ENCODE measurements around the gene LMF2. TPM values are rescaled to one million over a fixed set of nuclear protein-coding genes. Genes with fewer than 3 reads are reported as not detected.
A peak's percentile ranks its signal among the peaks of the same experiment; 100 is the strongest.

Gene LMF2, protein sequence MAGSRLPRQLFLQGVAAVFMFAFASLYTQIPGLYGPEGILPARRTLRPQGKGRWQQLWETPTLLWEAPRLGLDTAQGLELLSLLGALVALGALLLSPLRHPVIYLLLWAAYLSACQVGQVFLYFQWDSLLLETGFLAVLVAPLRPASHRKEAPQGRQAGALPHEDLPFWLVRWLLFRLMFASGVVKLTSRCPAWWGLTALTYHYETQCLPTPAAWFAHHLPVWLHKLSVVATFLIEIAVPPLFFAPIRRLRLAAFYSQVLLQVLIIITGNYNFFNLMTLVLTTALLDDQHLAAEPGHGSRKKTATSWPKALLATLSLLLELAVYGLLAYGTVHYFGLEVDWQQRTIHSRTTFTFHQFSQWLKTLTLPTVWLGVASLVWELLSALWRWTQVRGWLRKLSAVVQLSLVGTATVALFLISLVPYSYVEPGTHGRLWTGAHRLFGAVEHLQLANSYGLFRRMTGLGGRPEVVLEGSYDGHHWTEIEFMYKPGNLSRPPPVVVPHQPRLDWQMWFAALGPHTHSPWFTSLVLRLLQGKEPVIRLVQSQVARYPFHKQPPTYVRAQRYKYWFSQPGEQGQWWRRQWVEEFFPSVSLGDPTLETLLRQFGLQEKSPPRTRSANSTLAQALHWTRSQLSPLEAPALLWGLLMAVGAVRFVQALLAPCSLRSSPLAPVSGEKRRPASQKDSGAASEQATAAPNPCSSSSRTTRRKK
- 84.9 TPM for polyA plus RNA-seq (2013, experiment 1 of 2; ENCODE audit: insufficient read length)
- 77.3 TPM for polyA plus RNA-seq (2013, experiment 2 of 2; ENCODE audit: insufficient read length)

DNA sequence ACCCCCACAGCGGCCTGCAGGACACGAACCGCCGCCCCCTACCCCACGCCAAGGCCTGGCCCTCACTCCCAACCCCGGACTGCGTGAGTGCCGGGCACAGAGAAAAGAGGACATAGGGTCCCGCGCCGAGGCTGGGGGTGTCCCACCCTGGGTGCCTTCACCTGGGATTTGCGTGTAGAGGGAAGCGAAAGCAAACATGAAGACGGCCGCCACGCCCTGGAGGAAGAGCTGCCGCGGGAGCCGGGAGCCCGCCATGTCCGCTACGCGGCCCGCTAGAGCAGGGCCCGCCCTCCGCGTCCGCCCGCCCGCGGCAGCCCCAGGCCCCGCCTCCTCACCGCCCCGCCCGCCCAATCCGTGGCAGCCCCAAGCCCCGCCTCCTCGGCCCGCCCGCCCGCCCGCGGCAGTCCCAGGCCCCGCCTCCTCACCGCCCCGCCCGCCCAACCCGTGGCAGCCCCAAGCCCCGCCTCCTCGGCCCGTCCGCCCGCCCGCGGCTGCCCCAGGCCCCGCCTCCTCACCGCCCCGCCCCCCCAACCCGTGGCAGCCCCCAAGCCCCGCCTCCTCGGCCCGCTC is at the start of gene LMF2:
LMF2 (minus strand) TSS at position 282 of the 570 bp plus-strand sequence; CDS start at position 255, 27 bp downstream.
- DNase-seq = no peak

DNA sequence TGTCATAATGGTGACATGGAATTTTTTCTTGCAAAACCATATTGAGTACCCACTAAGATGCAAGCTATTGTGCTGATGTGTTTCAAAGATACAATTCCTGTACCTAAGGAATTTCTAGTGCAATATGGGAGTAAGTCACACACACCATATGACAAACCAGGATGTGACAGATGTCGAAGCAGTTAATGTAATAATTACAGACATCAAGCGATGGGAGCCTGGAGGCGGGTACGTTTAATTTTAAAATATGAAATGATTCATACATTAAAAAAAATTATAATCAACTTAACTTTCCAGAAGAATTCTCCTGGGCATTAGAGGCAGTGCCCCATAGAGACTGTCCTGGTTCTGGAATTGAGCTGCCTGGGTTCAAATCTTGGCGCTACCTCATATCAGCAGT is 49.2 kb upstream of the LMF2 start:
- DNase-seq = no peak

DNA sequence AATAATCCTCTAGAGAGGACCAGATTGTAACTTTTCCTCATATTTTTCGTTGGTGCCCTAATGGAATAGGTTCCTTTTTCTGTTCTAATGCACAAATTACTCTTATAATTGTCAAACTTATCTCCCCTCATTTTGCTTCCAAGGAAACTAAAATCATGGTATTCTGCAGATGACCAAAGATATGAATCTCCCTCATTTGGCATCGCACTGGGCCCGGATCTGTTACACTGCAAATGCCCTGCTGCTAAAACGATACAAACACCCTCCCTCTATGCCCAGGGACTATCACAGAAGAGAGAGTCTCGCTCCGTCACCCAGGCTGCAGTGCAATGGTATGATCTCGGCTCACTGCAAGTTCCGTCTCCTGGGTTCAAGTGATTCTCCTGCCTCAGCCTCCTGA is 45.8 kb upstream of the LMF2 start:
- DNase-seq = no peak

DNA sequence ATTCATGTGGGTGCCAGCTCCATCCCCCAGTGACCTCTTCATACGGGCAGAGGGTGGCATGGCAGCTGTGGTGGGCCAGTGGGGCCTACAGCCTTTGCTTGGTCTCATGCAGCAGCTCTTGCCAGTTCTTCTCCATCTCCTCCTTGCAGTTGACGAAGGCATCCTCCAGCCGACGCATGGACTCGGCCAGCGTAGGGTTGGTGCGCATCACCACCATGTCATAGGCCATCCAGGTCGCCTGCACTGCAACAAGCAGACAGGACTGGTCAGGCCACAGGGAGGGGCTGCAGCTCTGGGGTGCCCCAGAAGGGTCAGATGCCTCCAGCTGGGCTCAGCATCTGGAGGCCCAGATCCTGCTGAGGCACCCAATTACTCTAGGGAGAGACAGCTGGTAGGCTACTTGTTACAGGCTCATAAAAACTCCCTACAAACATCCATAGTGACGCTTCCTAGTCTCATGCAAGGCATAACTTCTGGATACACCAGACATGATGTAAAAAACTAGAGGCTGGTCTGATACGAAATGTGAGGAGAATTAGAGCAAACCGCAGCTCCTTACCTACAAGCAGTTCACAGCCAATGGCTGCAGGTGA is 43.8 kb upstream of the LMF2 start:
- DNase-seq = no peak

DNA sequence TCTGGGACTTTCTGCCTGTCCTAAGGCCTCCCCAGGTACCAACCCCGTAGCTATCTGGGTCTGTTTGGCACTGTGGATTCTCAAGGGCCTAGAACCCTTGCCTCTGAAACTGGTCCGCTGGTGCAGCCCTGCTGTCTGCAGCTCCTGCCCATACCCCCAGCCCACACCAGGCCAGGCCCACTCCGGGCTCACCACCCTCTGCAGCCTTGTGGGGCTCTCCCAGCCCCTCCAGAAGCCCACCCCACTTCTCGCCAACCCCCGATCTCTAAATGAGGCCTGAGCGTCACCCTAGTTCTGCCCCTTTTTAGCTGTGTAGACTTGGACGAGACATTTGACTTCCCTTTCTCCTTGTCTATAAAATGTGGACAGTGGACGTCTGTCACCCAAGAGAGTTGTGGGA is 42.9 kb upstream of the LMF2 start:
- no peak for DNase-seq

DNA sequence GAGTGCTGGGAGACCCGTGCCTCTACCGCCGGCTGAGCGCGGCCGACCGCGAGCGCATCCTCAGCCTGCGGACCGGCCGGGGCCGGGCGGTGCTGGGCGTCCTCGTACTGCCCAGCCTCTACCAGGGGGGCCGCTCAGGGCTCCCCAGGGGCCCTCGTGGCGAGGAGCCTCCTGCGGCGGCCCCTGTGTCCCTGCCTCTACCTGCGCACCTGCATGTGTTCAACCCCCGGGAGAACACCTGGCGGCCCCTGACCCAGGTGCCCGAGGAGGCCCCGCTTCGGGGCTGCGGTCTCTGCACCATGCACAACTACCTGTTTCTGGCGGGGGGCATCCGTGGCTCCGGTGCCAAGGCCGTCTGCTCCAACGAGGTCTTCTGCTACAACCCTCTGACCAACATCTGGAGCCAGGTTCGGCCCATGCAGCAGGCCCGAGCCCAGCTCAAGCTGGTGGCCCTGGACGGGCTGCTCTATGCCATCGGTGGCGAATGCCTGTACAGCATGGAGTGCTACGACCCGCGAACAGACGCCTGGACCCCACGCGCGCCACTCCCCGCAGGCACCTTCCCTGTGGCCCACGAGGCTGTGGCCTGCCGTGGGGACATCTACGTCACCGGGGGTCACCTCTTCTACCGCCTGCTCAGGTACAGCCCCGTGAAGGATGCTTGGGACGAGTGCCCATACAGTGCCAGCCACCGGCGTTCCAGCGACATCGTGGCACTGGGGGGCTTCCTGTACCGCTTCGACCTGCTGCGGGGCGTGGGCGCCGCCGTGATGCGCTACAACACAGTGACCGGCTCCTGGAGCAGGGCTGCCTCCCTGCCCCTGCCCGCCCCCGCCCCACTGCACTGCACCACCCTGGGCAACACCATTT is 41.7 kb upstream of the LMF2 start:
- no peak for DNase-seq

DNA sequence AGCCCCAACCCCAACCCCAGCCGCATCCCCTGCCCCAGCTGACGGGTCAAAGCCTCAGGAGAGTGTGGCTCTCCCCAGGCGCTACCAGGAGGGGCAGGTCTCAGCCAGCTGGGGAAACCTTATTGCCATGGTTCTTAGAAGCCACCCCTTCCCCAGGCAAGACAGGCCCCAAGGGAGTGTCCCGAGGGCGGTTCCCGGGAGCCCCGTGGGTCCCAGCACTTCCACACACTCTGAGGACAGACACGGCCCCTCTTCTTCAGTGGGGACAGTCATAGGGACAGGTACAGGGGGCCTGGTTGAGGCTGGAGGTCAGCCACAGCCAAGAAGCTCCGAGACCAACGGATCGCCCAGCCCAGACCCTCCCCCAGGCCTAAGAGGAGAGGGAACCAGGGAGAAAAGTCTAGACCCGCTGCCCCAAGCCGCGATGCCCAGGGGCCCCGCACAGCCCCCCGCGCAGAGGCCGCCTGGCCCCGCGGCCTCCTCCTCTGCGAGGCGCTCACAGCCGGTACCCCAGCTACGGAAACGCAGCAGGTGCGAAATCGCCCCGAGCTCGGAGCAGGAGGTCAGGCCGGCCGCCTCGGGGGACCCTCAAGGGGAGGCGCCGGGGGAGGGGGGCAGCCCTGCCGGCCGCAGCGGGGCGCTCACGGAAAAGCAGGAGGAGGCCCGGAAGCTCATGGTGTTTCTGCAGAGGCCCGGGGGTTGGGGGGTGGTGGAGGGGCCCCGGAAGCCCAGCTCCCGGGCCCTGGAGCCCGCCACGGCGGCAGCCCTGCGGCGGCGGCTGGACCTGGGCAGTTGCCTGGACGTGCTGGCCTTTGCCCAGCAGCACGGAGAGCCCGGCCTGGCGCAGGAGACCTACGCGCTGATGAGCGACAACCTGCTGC is 40.8 kb upstream of the LMF2 start:
- no peak for DNase-seq

DNA sequence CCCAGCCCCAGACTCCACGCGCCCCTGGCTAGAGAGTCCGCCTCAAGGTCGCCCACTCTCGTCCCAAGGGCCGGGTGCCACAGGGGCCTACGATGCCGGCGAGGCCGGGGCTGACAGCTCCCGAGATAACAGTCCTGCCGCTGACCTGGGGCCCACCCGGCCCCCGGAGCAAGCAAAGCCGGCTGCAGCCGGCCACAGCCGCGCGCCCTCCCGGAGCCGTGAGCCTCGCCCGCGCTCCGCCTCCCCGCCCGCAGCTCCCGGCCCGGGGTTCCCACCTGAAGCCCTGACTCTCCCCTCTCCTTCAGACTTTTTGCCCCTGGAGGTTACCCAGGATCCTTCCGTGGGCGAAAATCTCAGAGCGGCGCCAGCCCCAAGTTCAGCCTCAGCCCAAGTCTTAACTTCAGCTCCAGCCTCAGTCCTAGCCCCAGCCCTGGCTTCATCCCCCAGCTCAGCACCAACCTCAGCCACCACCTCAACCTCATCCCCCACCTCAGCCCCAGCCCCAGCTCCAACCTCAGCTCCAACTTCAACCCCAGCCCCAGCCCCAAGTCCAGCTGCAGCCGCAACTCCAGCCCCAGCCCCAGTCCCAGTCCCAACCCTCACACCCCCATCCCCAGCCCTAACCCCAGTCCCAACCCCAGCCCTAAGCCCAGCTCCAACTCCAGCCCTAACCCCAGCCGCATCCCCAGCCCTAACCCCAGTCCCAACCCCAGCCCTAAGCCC is 39.9 kb upstream of the LMF2 start:
- DNase-seq = no peak

DNA sequence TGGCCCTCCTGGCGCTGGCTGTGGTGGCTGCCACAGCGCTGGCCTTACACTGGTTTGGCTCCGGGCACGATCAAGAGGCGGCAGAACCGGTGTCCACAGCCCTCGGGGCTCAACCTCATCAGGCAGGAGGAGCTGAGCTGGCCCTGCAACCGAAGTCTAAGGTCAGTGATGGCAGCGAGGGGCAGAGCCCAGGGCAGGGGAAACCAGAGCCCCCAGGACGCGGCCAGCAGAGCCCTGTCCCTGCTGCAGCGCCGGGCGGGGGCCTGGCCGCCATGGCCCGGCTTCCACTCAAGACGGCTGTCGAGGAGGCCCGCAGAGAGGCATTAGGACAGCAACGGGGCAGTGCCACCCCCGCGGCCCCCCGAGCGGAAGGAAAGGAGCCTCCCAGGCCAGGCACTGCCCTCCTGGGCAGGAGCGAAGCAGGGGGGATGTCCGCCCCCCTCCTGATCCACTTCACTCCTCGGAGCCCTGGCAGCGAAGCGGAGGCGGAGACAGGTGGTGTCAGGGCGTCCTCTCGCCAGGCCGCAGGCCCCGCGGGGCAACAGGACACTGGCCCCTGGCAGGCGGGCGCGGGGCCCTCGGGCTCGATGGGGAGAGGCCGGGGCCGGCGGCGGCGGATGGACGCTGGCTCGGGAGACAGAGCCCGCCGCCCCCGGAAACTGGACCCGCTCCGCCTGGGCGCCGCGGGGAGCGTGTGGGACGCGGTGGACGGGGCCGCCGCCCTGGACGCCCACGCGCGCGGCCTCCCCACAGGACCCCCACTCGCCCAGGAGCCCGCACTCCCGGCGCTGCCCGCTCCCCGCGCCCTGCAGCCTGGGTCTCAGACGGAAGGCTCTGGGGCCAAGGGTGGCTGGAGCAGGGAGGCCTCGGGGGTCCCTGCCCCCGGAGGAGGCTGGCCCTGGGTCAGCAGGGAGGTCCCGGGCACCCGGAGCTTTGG is 39.1 kb upstream of the LMF2 start:
- no peak for DNase-seq

DNA sequence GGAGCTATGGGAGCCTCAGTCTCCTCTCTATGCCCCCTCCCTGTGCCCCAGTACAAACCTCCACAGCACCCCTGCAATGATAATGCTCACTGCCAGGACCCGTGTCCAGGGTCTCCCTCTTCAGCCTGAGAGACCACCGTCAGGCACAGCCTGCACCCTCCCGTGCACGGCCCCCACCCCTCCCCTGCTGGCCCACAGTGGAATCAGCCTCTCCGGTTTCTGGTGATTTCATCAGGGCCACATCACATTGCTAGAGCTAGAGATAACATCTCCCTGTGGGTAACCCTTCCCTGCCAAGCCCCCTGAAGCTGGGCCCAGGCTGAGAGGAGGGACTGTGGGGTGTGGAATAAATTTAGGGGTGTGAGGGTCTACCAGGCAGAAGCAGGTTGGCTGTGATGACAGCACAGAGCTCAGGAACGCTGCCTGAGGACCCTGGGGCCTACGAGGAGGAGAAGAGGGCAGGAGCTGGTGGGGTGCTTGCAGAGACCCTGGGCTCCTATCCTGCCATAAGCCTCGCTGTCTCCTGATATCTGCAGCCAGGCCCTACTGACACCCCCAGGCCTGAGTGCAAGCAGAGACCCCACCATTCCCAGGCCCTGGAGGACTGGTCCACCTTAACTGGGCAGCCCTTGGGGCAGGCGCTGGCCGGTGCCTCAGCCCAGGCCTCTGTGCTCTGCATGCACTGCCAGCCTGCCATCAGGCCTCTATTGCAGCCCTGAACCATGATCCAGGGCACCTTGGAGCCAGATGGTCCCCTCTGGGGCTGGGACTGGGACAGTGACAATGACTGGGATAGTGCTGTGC is 38.2 kb upstream of the LMF2 start, which contains the start of gene KLHDC7B:
KLHDC7B (plus strand) TSS at position 378 of the 804 bp plus-strand sequence; CDS start at position 723, 345 bp downstream.
- DNase-seq = peak; percentile 82

DNA sequence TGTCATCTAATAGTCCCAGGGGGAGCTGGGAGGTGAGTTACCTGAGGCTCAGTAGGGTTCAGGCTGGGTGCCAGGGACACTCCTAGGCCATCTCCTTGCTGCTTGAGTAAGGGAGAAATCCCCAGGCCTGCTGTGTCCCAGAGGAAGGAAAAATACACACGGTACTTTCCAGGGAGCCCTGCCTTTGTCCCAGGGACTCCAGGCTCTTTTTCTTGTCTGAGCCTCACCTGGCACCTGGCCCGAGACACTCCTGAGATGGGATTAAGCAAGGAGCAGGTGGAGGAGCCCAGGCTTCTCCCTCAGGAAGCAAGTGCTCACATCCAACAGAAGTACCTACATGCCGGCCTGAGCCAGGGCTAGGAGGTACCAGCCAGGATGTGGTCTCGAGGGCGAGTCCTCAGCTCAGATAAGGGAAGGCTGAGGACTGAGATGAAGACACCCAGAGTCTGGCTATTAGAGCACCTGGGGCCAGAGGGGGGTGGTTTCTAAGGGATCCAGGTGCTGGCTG is 37.3 kb upstream of the LMF2 start:
- no peak for DNase-seq

DNA sequence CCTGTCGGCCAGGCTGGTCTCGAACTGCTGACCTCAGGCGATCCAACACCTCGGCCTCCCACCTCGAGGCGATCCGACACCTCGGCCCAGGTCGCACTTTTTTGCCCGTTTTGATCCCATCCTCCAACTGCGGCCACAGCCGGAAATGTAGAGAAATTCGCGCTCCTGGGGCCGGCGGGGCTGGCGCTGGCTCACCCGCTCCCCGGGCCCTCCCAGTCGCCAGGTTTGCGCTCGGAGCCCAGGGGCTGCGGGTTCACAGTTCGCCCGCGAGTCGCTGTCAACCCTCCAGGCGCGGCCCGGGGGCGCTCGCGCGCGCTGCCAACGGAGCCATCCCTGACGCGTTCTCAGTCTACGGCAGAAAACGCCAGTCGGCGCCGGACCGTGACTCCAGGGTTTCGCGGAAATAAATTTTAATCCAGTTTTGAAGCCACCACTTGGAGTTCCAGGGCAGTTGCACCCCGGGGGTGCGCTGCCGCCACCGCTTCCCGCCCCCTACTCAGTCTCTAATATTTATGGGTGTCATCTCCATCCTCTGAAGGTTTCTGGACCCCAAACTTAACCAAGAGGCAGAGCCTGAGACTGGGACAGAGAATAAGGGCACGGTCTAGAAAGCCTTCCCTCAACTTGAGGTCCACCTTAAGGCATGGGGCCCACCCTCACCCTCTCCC is 36.7 kb upstream of the LMF2 start:
- peak; percentile 71 for DNase-seq

DNA sequence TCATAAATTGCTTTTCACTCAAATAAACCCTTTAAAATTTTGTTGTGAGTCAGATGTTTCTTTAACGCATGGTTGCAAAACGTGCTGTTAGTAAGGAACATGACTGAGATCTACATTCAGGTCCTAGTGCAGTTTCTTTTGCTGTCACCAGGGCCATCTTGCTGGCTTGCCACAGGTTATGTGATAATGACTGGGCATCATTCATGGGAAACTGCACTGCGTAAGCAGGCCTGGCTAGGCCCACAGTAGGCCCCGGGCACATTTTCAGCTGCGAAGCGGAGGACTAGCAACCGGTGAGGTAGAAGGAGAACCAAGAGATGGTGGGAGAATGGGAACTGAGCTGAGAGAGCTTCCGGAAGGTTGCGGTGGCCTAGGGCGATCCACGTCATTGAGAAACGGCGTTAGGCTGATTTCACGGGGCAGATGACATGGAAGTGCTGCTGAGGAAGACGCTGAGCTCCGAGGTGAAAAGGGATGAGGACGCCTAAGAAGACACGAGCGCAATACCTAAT is 35.0 kb upstream of the LMF2 start:
- DNase-seq = no peak

DNA sequence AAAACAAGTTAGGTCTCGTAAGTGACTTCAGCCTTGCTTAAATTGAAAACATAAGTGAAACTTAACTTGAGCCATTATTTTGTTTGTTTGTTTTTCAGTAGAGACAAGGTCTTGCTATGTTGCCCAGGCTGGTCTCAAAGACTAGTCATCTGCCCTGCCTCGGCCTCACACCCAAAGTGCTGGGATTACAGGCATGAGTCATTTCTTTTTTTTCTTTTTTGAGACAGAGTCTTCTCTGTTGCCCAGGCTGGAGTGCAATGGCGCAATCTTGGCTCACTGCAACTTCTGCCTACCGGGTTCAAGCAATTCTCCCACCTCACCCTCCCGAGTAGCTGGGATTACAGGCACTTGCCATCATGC is 34.1 kb upstream of the LMF2 start:
- peak; percentile 84 for DNase-seq

DNA sequence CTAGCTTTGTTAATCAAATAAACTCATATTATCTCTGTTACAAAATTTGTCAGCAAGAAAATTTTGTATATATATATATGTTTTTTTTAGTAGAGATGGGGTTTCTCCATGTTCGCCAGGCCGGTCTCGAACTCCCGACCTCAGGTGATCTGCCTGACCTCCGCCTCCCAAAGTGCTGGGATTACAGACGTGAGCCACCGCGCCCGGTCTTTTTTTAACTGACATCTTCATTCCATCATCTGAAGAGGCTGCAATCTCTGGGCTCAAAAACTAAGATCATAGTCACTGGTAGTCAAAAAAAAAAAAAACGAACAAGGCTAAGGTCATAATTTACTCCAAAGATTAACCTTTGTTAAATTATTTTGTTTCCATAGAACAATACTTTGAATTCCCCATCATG is 32.9 kb upstream of the LMF2 start:
- no peak for DNase-seq

DNA sequence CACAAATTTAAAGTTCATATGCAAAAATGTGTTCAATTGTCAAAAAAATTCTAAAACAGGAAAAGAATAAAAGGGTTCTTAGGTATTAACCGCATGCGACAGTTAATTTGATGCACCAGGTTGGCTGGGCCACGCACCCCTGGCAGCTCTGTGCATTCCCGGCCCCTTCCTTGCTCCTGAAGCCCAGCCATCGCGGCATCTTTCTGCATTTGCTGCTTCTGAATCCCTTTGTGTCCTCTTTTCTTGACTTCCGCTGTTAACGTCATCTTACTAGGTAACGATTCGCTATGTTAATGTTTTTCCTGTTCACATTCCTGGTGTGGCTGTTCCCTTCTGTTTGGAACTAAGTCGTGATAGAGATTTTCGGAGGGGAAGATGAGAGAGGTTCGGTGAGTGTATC is 30.3 kb upstream of the LMF2 start:
- no peak for DNase-seq

DNA sequence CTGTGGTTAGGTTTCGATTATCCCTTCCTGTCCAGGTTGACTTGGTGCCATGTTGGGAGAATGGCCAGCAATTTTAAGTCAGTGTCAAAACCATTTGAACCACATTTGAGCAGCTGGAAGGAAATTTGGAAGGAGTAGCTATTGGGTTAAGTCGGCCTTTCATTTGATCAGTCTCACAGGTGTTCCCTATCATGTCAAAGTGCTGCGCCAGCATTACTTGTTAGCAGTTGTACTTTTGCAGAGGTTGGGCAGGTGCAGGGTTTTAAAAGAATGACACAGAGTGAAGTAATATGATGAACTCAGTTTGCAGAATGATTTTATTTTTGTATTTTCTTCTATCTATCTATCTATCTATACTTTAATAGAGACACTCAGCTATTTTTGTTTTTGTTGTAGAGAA is 28.7 kb upstream of the LMF2 start:
- DNase-seq = no peak
